HG03139 (cell line): ENCODE data around the gene AKR1B1.

Experiments
- ATAC-seq: cut with Tn5 transposase; IDR thresholded peaks from one replicate; pipeline ENCODE4 v1.9.1; 2021; ENCODE audit not compliant: unreplicated experiment

AKR1B1 gene

GRCh38 chr7:134470864-134471263, 12.0 kb upstream of the AKR1B1 start:
- ATAC-seq: no peak

DNA sequence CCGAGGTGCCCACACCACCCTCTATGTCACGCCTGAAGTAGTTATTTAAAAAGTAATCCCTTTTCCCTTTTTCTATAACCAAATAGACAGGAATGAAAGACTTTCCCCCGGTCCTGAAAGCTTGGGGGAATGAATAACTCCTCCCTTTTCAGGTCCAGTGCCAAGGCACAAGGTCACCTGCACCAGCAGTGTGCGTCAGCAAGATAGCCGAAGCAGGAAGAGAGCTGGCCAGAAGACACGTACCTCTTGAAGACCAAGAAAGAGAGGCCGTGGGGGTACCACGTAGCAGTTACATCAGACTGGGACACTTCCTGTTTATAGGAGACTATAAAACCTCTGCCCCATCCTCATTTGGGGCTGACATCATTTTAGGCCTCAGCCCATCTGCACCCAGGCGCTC, 10.7 kb upstream of the AKR1B1 start:
- ATAC-seq: no peak

GRCh38 chr7:134468475-134468874, 9.6 kb upstream of the AKR1B1 start:
- ATAC-seq: no peak

DNA sequence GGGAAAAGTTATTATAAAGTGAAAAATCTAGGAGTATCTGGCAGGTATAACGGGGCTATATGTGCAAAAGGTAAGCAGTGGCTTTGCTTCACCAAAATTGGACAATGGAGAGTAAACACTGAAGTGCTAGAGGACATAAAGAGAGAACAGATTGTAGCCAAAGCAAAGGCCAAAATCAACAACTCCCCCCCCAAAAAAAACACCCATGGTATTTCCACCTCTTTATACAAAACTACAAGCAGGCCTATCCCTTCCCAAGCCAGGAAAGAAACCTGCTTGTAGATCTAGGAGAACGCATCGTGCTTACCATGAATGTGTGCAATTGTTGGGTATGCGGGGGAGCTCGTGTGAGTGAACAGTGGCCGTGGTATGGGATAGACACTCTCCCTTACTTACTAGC, 9.2 kb upstream of the AKR1B1 start:
- no peak for ATAC-seq

GRCh38 chr7:134465491-134465890, 6.6 kb upstream of the AKR1B1 start:
- no peak for ATAC-seq

- no peak for ATAC-seq
Measured at GRCh38 chr7:134464496-134464895, 5.6 kb upstream of the AKR1B1 start.

DNA sequence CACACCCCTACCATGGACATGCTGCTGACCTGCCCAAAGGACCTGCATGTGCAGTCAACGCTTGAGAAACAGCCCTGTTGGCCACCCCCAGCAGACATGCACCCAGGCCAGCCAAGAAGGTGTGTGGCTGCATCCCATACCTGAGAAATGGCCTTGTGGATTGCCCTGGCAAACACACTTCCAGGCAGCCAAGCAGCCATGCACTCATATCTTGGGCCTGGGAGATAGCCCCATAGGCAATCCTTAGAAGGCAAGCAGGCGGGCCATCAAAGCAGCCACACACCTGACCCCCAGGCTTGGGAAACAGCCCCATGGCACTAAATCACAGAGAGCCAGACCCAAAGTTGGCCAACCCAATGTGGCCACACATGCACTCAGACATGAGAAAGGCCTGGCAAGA, 4.9 kb upstream of the AKR1B1 start:
- ATAC-seq: no peak

DNA sequence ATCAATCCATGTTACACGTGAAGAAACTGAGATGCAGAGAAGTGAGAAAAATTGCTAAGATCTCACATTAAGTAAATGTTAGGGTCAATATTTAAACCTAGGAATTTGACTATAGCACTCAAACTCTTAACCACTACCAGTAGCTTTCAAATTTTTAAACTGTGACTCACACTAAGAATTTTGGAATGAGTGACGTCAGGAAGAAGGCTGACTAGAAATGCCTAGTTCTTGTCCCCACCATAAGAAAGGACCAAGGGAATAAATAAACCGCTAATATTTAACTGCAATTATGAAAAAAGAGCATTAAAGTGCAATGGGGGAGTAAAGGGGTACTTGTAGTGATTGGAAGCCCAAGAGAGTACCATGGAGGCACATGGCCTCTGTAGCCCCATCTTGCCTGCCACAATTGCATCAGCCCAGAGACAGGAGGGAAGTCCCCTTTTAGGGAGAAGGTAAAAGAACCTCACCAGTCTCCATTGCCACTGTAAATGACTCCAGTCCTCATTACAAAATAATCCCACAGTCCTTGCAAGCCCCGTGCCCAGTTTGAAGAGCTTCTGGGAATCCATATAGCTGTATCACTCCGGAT, 3.5 kb upstream of the AKR1B1 start:
- no peak for ATAC-seq

GRCh38 chr7:134461916-134462315, 3.0 kb upstream of the AKR1B1 start:
- ATAC-seq: no peak

DNA sequence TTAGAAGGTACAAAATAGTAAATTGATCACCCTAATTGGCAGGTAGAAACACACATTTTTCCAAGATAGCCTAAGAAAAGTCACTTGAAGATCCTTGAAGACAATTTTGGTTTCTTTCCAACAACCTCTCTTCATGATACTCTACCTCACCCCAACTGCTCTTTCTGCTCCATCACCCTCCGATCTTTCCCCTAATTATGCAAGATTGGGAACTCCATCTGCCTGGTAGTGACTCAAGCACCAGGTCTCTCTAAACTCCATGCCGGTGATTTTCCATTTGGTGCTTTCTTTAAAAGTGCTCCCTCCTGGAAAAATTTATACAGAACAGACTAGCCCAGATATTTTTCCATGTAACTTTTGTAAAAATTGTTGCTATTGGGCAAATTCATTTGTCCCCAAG, 1.1 kb upstream of the AKR1B1 start:
- ATAC-seq: no peak

GRCh38 chr7:134458341-134458805, 527 bp downstream of the AKR1B1 start:
- ATAC-seq: peak; percentile 42

DNA sequence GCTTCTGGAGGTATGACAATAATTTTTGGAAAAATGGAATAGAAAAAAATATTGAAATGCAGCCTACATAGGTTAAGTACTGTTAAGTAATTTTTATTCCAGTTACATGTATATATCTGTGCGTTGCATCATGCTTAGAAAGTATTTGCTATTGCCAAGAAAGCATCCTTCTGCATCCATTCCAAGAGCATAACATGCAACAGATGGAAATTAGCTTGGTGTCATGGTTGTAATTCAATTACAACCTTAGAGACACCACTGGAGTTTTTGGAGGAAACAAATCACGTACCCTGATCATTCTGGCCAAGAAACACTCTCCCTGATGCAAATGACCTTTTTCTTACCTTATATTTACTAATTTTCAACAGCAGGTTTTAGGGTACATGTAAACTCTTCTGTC, 1.7 kb downstream of the AKR1B1 start:
- ATAC-seq: no peak

- ATAC-seq: no peak
Measured at GRCh38 chr7:134454277-134454676, 4.6 kb downstream of the AKR1B1 start.

DNA sequence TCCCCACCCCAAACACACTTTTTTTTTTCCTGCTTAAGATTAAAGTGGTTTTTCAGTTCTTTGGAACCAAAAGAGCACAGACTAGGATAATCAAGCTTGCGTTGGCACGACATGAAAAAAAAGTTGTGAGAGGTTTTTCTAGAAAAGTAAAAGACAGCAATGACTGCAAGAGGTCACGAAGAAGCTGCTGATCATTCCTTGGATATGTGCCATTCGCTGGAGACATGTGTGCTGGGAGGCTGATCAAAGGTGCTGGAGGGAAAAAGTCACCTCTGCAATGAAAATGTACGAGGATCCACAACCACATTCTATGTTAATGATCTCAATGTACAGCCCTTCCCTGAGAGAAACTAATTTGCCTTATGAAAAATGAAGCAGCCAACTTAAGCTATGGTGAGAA, 5.4 kb downstream of the AKR1B1 start:
- ATAC-seq: no peak

- no peak for ATAC-seq
Measured at GRCh38 chr7:134452991-134453473, 5.9 kb downstream of the AKR1B1 start.

- no peak for ATAC-seq
Measured at GRCh38 chr7:134452419-134452838, 6.5 kb downstream of the AKR1B1 start.

DNA sequence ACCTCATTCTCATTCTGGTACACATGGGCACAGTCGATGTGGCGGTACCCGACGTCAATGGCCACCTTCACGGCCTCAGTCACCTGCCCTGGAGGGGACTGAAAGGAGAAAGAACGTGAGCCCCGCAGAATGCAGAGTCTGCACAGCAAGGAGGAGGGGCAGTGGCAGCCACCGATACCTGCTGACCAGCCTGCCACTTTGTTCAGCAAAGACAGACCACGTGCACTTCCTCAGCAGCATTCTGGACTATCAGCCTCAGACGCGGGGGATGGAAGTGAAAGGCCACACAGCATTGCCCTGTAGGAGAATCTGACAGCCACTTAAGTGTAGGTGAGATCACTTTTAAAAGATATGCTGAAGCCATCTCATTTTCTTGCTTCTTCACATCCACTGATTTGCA, 7.2 kb downstream of the AKR1B1 start:
- no peak for ATAC-seq

DNA sequence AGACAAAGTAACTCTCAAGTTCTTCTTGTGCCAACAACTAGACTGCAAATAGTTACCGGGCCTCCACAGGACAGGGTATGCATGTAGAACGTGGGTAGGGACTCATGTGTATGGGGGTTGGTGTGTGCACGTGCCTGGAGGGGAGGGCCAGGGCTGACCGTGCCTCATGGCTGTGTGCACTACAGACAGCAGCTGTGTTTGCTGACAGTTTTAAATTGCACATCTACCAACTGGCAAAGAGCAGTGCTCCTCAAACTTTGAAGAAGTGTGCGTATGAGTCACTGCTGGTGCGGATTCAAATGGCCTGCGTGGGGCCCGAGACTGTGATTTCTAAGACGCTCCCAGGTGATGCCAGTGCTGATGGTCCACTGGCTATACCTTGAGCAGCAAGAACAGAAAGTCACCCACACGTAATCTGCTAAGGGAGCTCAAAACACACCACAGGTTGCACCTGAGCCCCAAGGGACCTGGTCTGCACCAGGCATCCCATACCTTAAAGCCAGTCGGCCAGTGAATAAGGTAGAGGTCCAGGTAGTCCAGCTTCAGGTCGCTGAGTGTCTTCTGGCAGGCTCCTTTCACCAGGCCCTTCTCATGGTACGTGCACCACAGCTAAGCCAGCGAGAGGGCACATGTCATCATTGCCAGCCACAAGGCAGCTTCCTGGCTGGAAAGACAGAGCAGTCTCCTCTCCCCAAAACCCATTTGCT, 8.5 kb downstream of the AKR1B1 start:
- ATAC-seq: no peak

GRCh38 chr7:134449680-134450079, 9.2 kb downstream of the AKR1B1 start:
- no peak for ATAC-seq

- ATAC-seq: no peak
Measured at GRCh38 chr7:134448356-134449229, 10.3 kb downstream of the AKR1B1 start.

DNA sequence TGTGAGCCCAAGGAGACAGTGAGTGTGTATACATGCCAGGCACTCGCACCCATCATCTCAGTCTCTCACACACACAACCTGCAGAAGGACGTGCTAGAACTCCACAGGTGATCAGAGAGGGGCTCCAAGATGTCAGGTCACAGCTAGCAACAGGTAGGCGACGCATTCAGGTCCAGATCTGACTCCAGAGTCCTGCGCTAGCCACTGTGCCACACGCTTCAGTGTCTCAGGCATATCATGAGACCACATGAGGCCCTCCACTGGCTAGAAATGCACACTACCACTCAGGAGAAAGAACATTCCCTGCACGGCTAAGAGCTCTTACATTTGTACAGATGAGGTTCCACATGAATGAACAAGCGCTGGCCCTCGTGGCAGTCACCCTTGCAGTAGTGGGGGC, 11.5 kb downstream of the AKR1B1 start:
- ATAC-seq: no peak

DNA sequence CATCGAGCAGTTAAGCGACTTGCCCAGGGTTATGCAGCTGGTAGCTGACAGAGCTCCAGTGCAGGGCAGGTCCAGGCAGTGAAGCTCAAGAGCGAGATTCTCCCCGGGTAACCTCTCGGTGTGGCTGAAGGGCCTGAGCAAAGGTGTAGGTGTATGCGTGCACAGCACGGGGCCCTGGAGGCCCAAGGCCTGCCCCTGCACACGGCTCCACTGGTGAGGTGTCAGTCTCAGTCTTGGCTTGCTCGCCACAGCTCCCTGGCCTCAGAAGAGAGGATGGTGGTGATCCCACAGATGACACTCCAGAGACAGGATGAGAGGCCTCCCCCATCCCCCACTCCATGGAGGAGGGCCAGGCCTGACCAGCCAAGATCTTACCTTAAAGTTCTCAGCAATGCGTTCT, 12.0 kb downstream of the AKR1B1 start:
- no peak for ATAC-seq
